GM18519 (cell line): ENCODE results near the gene FAT3.

Experiments
- ATAC-seq: cut with Tn5 transposase; IDR thresholded peaks from one replicate; pipeline ENCODE4 v1.9.1; 2021; ENCODE audit warnings: mild to moderate bottlenecking, moderate library complexity; ENCODE audit not compliant: unreplicated experiment, low FRiP score

FAT3 gene

GRCh38 chr11:92224407-92225124 is at the start of gene FAT3:
TSS of gene FAT3 (plus strand) at chr11:92224818. CDS start at chr11:92352113, 127,295 bp downstream.
- ATAC-seq = no peak

GRCh38 chr11:92179017-92179670 is 45.5 kb upstream of the FAT3 start:
- ATAC-seq = no peak

DNA sequence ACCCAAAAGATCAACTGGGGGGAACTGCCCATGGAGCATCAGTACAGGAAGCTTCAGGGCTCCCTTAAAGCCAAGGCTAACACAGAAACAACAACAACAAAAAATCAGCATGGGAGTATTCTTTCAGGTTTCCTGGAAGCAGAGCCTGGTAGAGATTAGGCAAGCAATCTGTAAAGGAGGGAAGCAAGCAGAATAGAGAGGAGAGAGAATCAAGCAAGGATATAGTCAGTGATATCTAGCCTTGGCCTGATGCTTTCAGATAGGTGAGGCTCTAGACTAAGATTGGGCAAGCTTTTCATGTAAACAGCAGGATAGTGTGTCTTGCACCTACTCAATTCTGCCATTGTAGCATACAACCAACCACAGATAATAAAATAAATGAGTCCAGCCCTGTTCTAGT is 44.4 kb upstream of the FAT3 start:
- ATAC-seq = no peak

GRCh38 chr11:92180664-92181251 is 43.9 kb upstream of the FAT3 start:
- no peak for ATAC-seq

DNA sequence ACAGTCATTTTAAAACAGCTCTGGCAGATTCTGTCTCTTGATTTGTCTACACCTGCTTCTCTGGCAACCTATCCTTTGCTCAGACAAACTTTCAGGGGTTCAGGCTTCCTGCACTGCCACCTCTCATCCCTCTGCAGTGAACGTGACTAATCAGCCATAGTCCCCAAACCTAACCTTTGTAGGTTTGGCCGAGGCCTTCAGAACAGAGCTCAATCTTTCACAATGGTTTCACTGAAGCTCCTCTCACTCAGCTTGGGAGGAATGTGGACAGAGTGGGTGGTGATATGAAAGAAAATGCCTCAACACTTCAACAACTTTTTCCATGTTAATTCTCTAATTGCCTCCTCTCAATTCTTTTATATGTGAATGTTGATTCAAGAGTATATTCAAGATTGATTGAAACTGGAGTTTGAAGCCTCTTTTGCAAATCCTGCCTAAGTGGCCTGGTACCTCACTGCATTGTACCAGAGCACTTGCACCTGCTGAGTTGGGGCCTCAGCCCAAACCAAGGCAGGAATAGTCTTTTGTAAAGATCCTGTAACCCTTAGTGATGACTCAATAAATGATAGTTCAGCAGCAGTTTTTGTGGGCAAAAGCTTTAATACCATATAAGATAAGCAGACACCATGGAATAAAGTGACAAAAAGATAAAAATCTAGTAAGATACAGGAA is 33.9 kb upstream of the FAT3 start:
- ATAC-seq = no peak

DNA sequence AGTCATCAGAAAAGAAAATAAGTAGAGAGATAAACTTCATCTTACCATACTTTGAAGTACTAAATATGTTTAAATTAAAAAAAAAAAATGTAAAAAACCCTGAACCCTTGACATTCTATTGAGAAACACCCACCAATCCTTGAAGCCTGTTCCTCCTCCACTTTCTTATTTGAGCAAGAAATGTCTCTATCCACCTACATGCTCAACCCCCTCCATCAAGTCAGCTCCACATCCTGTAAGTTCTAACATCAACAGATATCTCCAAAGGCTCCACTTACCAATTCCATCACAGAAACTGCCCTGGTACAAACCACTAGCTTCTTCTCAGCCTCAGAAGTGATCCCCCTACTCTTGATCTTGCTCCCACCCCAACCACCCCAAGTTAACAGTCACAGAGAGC is 32.5 kb upstream of the FAT3 start:
- ATAC-seq = no peak

GRCh38 chr11:92198268-92198667 is 26.4 kb upstream of the FAT3 start:
- no peak for ATAC-seq

DNA sequence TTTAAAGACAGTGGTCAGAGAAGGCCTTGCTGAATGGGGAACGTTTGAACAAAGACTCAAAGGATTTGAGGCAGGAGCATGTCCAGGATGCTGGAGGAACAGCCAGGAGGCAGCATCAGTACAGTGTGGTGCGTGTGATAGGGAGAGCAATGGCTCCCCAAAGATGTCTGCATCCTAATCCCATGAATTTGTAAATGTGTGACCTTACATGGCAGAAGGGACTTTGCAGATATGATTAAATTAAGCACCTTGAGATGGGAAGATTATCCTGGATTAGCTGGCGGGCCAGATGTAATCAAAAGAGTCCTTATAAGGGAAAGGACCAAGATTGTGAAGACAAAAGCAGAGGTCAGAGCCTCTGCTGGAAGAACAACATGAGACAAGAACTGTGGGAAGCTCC is 24.6 kb upstream of the FAT3 start:
- no peak for ATAC-seq

DNA sequence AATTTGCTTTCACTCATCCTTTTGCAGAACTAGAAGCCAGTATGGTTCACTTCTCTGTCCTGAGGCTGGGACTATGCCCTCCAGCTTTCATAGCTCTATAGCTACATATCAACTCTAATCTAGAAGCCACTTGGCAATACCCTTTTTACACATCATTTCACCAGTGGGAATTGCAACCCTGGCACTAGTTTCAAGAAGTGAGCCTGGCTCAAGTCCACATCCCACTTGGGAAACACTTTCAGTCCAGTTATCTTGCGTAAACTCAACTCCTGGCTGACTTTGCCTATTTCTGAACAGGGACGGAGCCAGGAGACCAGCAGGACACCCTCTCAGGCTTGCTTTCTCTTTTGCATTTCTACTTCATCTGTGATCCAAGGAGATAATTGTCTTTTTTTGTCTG is 19.9 kb upstream of the FAT3 start:
- ATAC-seq = no peak

- no peak for ATAC-seq
Observed at GRCh38 chr11:92206441-92206840, 18.2 kb upstream of the FAT3 start.

DNA sequence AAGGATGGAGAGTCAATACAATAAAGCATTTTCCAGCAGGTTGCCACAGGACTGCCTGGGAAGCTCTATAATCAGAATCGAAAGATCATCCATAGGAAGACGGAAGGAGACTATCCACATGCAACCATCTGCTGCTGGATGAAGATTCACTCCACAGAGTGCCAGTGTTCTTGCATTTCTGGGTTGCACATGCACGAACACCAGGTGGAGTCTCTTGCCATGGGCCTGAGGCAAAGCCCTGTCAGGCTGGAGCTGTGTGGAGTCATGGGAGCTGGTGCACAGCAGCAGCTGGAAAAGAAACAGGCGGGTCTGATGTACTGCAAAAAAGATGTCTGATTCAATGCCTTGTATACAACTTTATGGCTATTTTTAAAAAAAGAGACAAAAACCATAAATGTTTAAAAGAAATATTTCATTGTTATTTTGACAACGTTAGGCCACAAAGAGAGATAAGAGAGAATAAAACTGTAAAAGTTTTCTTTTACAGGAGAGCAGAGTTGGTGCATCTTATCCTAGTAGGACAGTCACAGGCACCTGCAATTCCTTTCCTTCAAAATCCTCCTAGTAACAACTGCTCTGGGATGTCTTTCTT is 12.9 kb upstream of the FAT3 start:
- no peak for ATAC-seq

GRCh38 chr11:92212530-92212929 is 12.1 kb upstream of the FAT3 start:
- no peak for ATAC-seq

DNA sequence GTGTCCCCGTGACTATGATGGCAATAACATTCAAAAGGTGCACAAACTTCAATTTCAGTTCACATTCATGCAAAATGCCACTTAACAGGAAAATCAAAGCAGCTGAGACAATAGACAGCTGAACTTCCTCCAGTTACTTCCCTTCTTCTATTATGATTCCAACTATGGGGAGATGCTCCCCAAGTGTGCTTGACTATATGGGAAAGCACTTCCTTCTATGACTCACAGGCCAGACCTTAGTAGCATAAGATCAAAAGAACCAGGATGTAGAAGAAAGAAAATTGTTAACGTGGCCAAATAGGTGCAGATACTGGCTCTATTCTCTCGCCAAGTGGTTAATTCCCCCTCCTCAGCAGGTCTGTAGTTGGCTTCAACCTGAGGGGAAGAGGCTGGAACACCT is 7.8 kb upstream of the FAT3 start:
- ATAC-seq = no peak

- no peak for ATAC-seq
Observed at GRCh38 chr11:92219476-92219875, 5.1 kb upstream of the FAT3 start.

DNA sequence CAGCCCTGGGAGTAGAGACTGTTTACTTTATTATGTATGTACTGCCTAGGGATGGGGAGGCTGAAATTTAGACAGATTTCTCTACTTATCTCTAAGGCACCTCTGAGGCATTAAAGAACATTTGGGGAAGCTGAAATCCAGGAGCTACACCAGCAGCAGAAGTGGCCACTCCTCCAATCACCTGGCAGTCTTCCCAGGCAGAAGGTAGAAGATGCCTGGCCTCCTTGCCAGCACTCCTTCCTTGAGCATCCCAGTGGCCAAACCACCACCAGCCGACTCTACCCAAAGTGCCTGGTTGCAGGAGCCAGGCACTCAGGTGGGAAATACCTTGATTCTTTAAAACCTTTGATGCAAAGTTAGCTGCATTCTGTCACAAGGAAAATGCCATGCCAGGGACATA is 1.9 kb upstream of the FAT3 start:
- no peak for ATAC-seq

- no peak for ATAC-seq
Observed at GRCh38 chr11:92224054-92224406, 588 bp upstream of the FAT3 start.

GRCh38 chr11:92225125-92225567 is 528 bp downstream of the FAT3 start:
- no peak for ATAC-seq

- ATAC-seq = no peak
Observed at GRCh38 chr11:92225568-92226330, 1.1 kb downstream of the FAT3 start.

GRCh38 chr11:92226331-92227229 is 2.0 kb downstream of the FAT3 start:
- ATAC-seq = no peak
